ENCODE results near the gene ZNF621.

ZNF621 gene

DNA sequence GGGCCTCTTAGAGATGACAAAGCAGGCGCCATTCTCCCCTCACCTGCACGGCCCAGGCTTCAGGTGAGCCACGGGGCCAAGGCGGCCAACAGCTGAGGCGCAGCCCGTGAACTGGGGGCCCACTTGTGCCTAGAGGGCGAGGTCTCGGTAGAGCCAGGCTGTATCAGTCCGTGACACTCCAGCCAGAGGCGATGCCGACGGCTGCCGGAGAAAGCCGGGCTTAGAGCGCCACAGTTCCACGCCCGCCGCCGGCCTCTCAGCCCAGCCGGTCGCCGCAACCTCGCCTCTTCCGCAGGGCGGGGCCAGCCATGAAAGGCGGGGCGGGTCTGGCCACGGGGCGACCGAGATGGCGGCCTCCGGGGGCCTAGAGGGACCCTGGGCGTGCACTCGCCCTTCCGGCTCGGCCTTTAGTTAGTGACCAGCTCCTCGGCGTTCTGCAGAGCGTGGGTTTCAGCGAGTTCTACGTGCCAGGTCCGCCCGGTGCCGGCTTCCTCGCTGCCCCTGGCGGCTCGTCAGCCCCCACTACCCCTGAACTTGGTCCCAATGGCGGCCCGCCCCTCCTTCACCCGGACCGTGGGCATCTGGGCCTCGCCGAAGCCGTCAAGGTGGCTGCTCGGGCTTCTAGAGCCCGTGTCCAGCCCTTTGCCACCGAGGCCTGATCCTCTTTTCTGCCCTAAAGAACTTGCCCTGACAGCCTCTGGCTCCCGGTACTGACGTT is at the start of gene ZNF621:
Gene ZNF621, plus strand, starts transcription at position 393 of the 718 bp plus-strand sequence. CDS start 881 bp downstream, outside the sequence.
- FAIRE-seq, result no peak

- FAIRE-seq, result no peak
Measured at GRCh38 chr3:40476478-40477470, 48.0 kb upstream of the ZNF621 start, which contains the start of gene ZNF619. Gene ZNF619, plus strand, starts transcription at chr3:40477122. Its CDS starts 858 bp downstream, at chr3:40477980.

- FAIRE-seq, result no peak
Measured at GRCh38 chr3:40477666-40478065, 47.1 kb upstream of the ZNF621 start.

DNA sequence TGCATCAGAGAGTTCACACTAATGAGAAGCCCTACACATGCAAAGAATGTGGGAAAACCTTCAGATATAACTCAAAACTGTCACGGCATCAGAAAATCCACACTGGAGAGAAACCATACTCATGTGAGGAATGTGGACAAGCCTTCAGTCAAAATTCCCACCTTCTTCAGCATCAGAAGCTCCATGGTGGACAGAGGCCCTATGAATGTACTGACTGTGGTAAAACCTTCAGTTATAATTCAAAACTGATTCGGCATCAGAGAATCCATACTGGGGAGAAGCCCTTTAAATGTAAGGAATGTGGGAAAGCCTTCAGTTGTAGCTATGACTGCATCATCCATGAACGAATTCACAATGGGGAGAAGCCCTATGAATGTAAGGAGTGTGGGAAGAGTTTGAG is 37.6 kb upstream of the ZNF621 start:
- no peak for FAIRE-seq

DNA sequence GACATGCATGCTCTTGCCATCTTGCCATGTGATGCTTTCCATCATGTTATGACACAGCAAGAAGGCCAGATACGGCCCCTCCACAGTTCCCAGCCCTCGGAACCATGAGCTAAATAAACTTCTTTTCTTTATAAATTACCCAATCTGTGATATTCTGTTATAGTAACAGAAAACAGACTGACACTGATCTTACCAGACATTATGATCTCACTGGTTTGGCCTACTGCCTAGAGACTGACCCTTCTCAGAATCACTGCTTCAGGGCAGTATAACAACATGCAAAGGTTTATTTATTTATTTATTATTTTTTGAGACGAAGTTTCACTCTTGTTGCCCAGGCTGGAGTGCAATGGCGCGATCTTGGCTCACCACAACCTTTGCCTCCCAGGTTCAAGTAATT is 33.8 kb upstream of the ZNF621 start:
- FAIRE-seq, result no peak

GRCh38 chr3:40494698-40495097 is 30.1 kb upstream of the ZNF621 start:
- no peak for FAIRE-seq

DNA sequence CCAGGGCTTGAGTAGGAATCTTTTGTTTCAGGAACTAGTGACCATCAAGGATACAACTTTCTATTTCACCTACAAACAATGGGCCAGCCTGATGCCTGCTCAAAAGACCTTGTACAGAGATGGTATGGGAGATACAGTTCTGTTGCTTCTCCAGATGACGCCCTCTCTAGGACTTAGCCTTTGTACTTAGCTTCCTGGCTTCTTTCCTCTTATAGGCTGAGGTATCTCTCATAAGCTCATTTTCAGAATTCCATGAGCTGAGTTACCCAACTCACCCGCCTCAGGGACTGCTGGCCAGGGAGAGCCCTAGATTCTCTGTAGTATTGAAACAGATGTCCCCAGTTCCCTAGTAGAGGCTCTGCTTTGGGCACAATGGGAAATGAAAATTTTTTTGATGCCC is 27.5 kb upstream of the ZNF621 start:
- FAIRE-seq, result no peak

DNA sequence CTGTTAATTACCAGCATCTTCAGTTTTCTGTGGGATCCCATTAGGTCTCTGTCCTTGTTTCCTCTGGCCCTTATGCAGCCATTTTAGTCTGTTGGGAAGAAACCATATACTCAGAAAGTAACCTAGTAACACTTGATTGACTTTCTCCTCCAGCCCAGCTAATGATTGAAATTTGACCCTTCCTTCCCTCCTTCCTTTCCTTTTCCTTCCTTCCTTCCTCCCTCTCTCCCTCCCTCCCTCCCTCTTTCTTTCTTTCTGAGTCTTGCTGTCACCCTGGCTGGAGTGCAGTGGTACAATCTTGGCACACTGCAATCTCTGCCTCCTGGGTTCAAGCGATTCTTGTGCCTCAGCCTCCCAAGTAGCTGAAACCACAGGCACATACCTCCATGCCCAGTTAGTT is 24.8 kb upstream of the ZNF621 start:
- FAIRE-seq, result no peak

DNA sequence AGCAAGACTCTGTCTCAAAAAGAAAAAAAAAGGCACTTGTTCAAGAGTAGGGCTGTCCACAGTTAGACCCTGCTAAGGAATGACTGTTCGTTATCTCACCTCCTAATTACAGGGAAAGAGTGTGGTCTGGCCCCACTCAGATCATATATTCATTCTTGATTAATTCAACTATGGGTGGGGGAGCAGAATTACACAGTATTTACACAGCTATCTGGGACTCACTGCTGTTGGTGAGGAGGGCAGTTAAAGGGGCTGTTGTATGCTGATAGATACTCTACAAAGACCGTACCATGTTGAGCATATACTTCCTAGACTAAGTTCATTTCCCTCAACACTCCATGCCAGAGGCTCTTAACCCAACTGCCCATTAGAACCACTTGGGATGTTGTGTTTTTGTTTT is 22.7 kb upstream of the ZNF621 start:
- FAIRE-seq, result no peak

GRCh38 chr3:40504636-40505430 is 19.9 kb upstream of the ZNF621 start:
- no peak for FAIRE-seq

DNA sequence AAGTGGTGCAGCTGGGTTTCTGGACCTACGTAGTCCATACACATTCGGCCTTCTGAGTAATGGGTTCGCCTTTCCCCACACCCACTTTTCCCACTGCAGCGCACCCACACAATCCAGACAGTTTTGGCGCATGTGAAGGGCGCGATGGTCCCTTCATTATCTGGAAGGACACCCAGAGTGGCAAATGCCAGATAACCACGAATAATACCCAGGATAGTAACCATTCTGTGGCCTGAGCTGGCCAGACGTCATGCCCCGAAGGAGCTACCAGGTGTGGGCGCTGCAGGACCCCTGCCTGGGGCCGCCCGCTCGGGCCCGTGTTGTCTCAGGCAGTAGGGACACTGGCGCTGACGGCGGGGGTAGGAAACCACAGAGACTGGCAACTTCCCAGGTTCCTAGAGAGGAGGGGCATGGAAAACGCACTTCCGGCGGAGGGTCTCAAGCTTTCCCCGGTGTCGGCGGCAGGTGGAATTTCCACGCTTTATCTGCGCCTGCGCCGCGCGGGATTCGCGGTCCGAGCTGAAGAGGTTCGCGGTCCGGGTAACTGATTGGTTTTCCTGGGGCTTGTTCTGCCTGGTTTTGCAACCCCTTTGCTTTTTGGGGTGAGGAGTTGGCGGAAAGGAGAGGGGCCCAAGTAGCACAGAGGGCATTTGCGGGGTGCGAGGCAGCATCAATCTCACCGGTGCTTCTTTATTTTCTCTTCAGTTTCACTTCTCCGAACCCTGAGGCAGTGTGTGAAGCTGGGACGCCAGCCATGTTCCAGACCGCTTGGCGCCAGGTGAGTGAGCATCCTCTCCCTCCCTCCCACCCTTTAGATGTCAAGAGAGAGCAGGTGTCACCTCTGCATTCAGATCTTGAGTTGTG is 18.9 kb upstream of the ZNF621 start, which contains the start of gene ZNF620:
Gene ZNF620, plus strand, starts transcription at position 441 of the 864 bp plus-strand sequence. Its CDS starts 314 bp downstream, at position 755.
- no peak for FAIRE-seq

DNA sequence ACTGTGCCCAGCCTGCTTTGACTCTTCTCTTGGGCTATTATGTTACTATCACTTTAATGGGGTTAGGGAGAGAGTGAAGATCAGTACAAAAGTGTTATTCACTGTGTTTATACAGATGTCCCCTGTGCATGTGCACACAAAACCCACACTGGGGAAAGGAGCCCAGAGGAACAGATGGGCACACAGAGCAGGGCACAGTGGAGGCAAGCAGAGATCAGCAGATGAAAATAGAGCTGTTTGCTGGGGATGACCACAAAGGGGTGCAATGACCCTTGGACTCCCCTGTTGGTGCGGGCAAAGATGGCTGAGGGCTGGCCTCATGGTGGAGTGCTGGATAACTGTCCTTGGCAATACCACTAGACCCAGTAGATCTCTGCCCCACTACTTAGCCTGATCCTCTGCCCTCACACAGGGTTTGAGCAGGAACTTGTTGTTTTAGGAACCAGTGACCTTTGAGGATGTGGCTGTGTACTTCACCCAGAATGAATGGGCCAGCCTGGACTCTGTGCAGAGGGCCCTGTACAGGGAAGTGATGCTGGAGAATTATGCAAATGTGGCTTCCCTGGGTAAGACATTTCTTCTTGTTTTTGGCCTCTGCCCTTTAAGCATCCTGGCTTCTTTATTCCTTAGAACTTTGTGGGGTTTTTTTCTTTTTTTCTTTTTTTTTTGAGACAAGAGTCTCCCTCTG is 13.6 kb upstream of the ZNF621 start:
- no peak for FAIRE-seq

- no peak for FAIRE-seq
Measured at GRCh38 chr3:40516201-40516600, 8.6 kb upstream of the ZNF621 start.

DNA sequence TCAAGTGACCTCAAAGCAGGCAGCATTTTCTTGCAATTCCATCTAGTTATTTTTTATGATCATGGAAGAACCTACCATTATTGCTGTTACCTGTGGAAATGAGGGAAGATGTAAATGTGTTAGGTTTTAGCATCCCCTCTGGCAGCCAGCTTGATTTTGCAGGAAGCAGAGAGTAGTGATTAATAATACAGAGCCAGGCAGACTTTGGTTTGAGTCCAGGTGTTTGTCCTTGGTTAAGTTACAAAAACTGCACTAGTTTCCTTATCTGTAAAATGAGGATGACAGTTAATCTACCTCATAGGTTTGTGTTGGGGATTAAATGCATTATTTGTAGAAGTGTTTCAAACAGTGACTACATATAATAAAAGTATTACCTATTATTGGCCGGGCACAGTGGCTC is 6.7 kb upstream of the ZNF621 start:
- FAIRE-seq, result no peak

GRCh38 chr3:40518848-40519247 is 5.9 kb upstream of the ZNF621 start:
- no peak for FAIRE-seq

DNA sequence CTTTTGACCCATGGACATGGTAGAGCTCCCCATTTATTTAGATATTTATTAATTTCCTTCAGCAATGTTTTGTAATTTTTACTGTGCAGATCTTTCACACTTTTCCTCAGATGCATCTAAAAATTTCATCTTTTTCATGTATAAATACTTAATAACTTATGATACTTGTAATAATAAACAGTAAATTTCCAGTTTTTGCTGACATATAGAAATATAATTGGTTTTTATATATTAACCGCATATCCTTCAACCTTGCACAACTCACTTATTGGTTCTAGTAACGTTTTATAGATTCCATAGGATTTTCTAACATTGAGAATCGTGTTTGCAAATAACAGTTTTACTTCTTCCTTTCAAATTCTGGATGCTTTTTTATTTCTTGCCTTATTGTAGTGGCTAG is 3.5 kb upstream of the ZNF621 start:
- FAIRE-seq, result no peak

GRCh38 chr3:40523781-40524180 is 979 bp upstream of the ZNF621 start:
- FAIRE-seq, result no peak

DNA sequence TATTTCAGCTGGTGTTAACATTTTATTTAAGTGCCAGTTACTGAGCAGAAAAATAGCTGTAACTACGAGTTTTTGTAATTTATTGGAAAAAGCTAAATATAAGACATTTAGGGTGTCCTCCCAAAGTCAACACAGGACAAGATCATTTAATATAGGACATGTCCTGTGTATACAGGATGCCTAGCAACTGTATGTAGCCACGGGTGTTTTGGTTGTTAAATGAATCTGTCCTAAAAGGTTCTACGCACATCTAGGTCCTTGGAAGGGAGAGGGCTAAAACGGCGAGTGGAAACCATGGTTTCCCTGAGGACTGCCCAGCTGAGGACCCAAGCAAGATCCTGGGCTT is 565 bp upstream of the ZNF621 start:
- FAIRE-seq, result no peak

- FAIRE-seq, result no peak
Measured at GRCh38 chr3:40528426-40528825, 3.7 kb downstream of the ZNF621 start.

- no peak for FAIRE-seq
Measured at GRCh38 chr3:40532252-40532651, 7.5 kb downstream of the ZNF621 start.

- FAIRE-seq, result no peak
Measured at GRCh38 chr3:40534283-40534682, 9.5 kb downstream of the ZNF621 start.
